Liver (tissue), 9 donors: ENCODE measurements around the gene PCNX3. TPM values are rescaled to one million over a fixed set of nuclear protein-coding genes. Genes with fewer than 3 reads are reported as not detected.

Source experiments
- DNase-seq: peaks from one replicate; pipeline ENCODE4 v3.0.0-alpha.2; 2017; ENCODE audit warnings: low spot score
- H3K27ac ChIP-seq, 2 donors: one replicate each; pipeline ENCODE4 v1.7.0; 2013; ENCODE audit warnings: inconsistent platforms in 2 of 2, low read length in 2 of 2, control low read depth in 1 of 2, low read depth in 1 of 2, mild to moderate bottlenecking in 1 of 2
- H3K27me3 ChIP-seq, 4 donors: one replicate each; pipeline versions ENCODE4 v1.6.1 to v1.7.0; 2013; ENCODE audit warnings: low read length in 3 of 4, inconsistent platforms in 1 of 4, mild to moderate bottlenecking in 1 of 4, moderate library complexity in 1 of 4; ENCODE audit not compliant: control insufficient read depth in 4 of 4, insufficient read depth in 4 of 4
- H3K36me3 ChIP-seq, 4 donors: one replicate each; pipeline versions ENCODE4 v1.6.1 to v1.7.0; 2013; ENCODE audit warnings: low read length in 3 of 4, mild to moderate bottlenecking in 3 of 4, low read depth in 1 of 4, moderate library complexity in 1 of 4; ENCODE audit not compliant: control insufficient read depth in 4 of 4, insufficient read depth in 3 of 4
- H3K4me1 ChIP-seq, 4 donors: one replicate each; pipeline versions ENCODE4 v1.6.1 to v1.7.0; 2013; ENCODE audit warnings: low read length in 3 of 4, mild to moderate bottlenecking in 3 of 4, moderate library complexity in 1 of 4; ENCODE audit not compliant: control insufficient read depth in 4 of 4, insufficient read depth in 4 of 4
- H3K4me3 ChIP-seq, 3 donors: one replicate each; pipeline versions ENCODE4 v1.6.1 to v1.7.0; 2013; ENCODE audit warnings: low read length in 3 of 3, control low read depth in 1 of 3, low read depth in 1 of 3, mild to moderate bottlenecking in 1 of 3
- H3K9ac ChIP-seq, 2 donors: one replicate each; pipeline ENCODE4 v1.7.0; 2013; ENCODE audit warnings: low read length in 2 of 2, mild to moderate bottlenecking in 2 of 2, moderate library complexity in 2 of 2, control low read depth in 1 of 2, low read depth in 1 of 2
- H3K9me3 ChIP-seq, 4 donors: one replicate each; pipeline versions ENCODE4 v1.6.1 to v1.7.0; 2013; ENCODE audit warnings: low read length in 3 of 4; ENCODE audit not compliant: control insufficient read depth in 4 of 4
- CTCF ChIP-seq: fragments of 150-350 bp; IDR thresholded peaks from 2 replicates; pipeline ENCODE4 v1.5.1; 2017; ENCODE audit warnings: improper control_type of control experiment, low read depth, low read length; ENCODE audit not compliant: missing input control
- EGR1 ChIP-seq, 2 donors: IDR thresholded peaks; 2 replicates each; pipeline ENCODE4 v1.6.1; 2016 to 2018; ENCODE audit warnings: antibody characterized with exemption in 2 of 2, low read depth in 2 of 2
- FOXA1 ChIP-seq: IDR thresholded peaks from 2 replicates; pipeline ENCODE4 v1.6.1; 2016; ENCODE audit warnings: antibody characterized with exemption
- FOXA2 ChIP-seq: IDR thresholded peaks from 2 replicates; pipeline ENCODE4 v1.6.1; 2016; ENCODE audit warnings: antibody characterized with exemption
- GABPA ChIP-seq, 2 donors: IDR thresholded peaks in 1 of 2; conservative IDR thresholded peaks in 1 of 2; 2 replicates each; pipeline ENCODE4 v1.6.1; 2016; ENCODE audit warnings: antibody characterized with exemption in 2 of 2, mild to moderate bottlenecking in 1 of 2, moderate library complexity in 1 of 2
- HNF4A ChIP-seq, 2 donors: conservative IDR thresholded peaks; 2 replicates each; pipeline ENCODE4 v1.6.1; 2016; ENCODE audit warnings: antibody characterized with exemption in 2 of 2, mild to moderate bottlenecking in 2 of 2
- REST ChIP-seq: IDR thresholded peaks from 2 replicates; pipeline ENCODE4 v1.6.1; 2016; ENCODE audit warnings: antibody characterized with exemption, mild to moderate bottlenecking
- SP1 ChIP-seq: IDR thresholded peaks from 2 replicates; pipeline ENCODE4 v1.6.1; 2018; ENCODE audit warnings: antibody characterized with exemption, mild to moderate bottlenecking
- YY1 ChIP-seq: IDR thresholded peaks from 2 replicates; pipeline ENCODE4 v1.6.1; 2016; ENCODE audit warnings: antibody characterized with exemption, mild to moderate bottlenecking
- ZBTB33 ChIP-seq: IDR thresholded peaks from 2 replicates; pipeline ENCODE4 v1.6.1; 2016; ENCODE audit warnings: antibody characterized with exemption
- WGBS: extraction: QIAGEN DNeasy Blood & Tissue Kit; methylation state at CpG from one replicate; pipeline ENCODE4 v1.1.7; 2013; 5-methylcytosine and 5-hydroxymethylcytosine counted together
- polyA plus RNA-seq, 2 donors: library from polyadenylated mRNA; stranded (reverse) in 1 of 2; unstranded in 1 of 2; fragments of 200-250 nt in 1 of 2; fragments of >200 nt in 1 of 2; fragmentation: Nextera tagmentation in 1 of 2; extraction: Ambion mirVana in 1 of 2; gene quantifications; one replicate each; pipeline versions ENCODE4 v1.2.1 to v1.2.3, GENCODE V29; 2013 to 2015
- total RNA-seq, 2 donors: library from RNA; depleted of rRNA; stranded (reverse); fragments of >200 nt; gene quantifications; one replicate each; pipeline ENCODE4 v1.2.3, GENCODE V29; 2014
- donor health status: healthy.
- donor health status: healthy.
- donor health status: healthy.
- donor health status: healthy.
- donor health status: healthy.

Gene PCNX3
- total and polyA plus RNA-seq, 4 donors = 4.7 to 13.4 (median 12.1) TPM

GRCh38 chr11:65663639-65664200 is 48.1 kb downstream of the PCNX3 start:
- WGBS = 6% methylated on average over 15 of the region's 15 CpGs
- Histone ChIP-seq H3K9ac (peak overlapping the region; percentile 97), H3K36me3 (peaks cover under 1 to 18% (median 15%) of the 10 kb centered on the region in 4 donors), H3K9me3 (no peaks in the 10 kb centered on the region), H3K4me1 (peaks cover 0 to 30% (median 16%) of the 10 kb centered on the region in 4 donors), H3K27ac (peak overlapping the region; percentile 100), H3K27me3 (no peaks in the 10 kb centered on the region), H3K4me3 (peak overlapping the region; percentile 83 to 100 (median 98))
- DNase-seq = no peak
- TF ChIP-seq FOXA2 (no peak), EGR1 (IDR thresholded peaks at IDR 0.05; ENCODE audit: low read depth in 2 of 2) (peak; percentile 38 to 80), YY1 (no peak)

GRCh38 chr11:65672180-65672860 is 56.7 kb downstream of the PCNX3 start:
- no peak overlapping the region for H3K4me3 ChIP-seq
- no peaks in the 10 kb centered on the region for H3K27me3 ChIP-seq
- H3K4me1 ChIP-seq = no peaks in the 10 kb centered on the region
- no peak for TF ChIP-seq FOXA2
- TF ChIP-seq FOXA1 = no peak
- no peak for TF ChIP-seq REST
- TF ChIP-seq ZBTB33 = no peak
- TF ChIP-seq HNF4A (conservative IDR thresholded peaks at IDR 0.05) = no peak
- TF ChIP-seq GABPA (IDR thresholded peaks at IDR 0.05 in 1 of 2, conservative IDR thresholded peaks at IDR 0.05 in 1 of 2) = no peak
- TF ChIP-seq CTCF = no peak
- no peak for TF ChIP-seq SP1
- H3K9ac ChIP-seq = no peak overlapping the region
- no peaks in the 10 kb centered on the region for H3K9me3 ChIP-seq
- no peak for DNase-seq
- no peak overlapping the region for H3K27ac ChIP-seq
- no peaks in the 10 kb centered on the region for H3K36me3 ChIP-seq
